ENCODE data around the gene SLC39A9.

The SLC39A9 gene

GRCh38 chr14:69398053-69398817 is at the start of gene SLC39A9, which contains the start of gene ERH:
Gene SLC39A9, plus strand, starts transcription at chr14:69398692. Its CDS starts 678 bp downstream, at chr14:69399370.
Gene ERH, minus strand, starts transcription at chr14:69398299. Its CDS starts 66 bp downstream, at chr14:69398233.
- peak; percentile 97 for DNase-seq

GRCh38 chr14:69349091-69349777 is 49.3 kb upstream of the SLC39A9 start:
- no peak for DNase-seq

- DNase-seq = no peak
These were observed 47.6 kb upstream of the SLC39A9 start for GRCh38 chr14:69350892-69351291.

- DNase-seq = no peak
These were observed 47.1 kb upstream of the SLC39A9 start for GRCh38 chr14:69351385-69351784.

- no peak for DNase-seq
These were observed 46.6 kb upstream of the SLC39A9 start for GRCh38 chr14:69351911-69352310.

GRCh38 chr14:69353168-69353567 is 45.3 kb upstream of the SLC39A9 start:
- DNase-seq = no peak

GRCh38 chr14:69354383-69355153 is 43.9 kb upstream of the SLC39A9 start:
- DNase-seq = peak; percentile 69

GRCh38 chr14:69355154-69355597 is 43.3 kb upstream of the SLC39A9 start:
- no peak for DNase-seq

GRCh38 chr14:69355607-69356281 is 42.7 kb upstream of the SLC39A9 start:
- no peak for DNase-seq

- DNase-seq = no peak
These were observed 41.5 kb upstream of the SLC39A9 start for GRCh38 chr14:69356903-69357543.

GRCh38 chr14:69357544-69358200 is 40.8 kb upstream of the SLC39A9 start:
- no peak for DNase-seq

- DNase-seq = no peak
These were observed 40.1 kb upstream of the SLC39A9 start for GRCh38 chr14:69358233-69358963.

GRCh38 chr14:69358966-69359365 is 39.5 kb upstream of the SLC39A9 start:
- DNase-seq = no peak

GRCh38 chr14:69360438-69361108 is 37.9 kb upstream of the SLC39A9 start:
- DNase-seq = no peak

GRCh38 chr14:69363055-69363454 is 35.4 kb upstream of the SLC39A9 start:
- no peak for DNase-seq

GRCh38 chr14:69363964-69364363 is 34.5 kb upstream of the SLC39A9 start:
- no peak for DNase-seq

GRCh38 chr14:69364378-69364777 is 34.1 kb upstream of the SLC39A9 start:
- no peak for DNase-seq

GRCh38 chr14:69366069-69366468 is 32.4 kb upstream of the SLC39A9 start:
- DNase-seq = no peak

- no peak for DNase-seq
These were observed 31.7 kb upstream of the SLC39A9 start for GRCh38 chr14:69366761-69367160.

GRCh38 chr14:69368381-69368780 is 30.1 kb upstream of the SLC39A9 start:
- DNase-seq = no peak
